Immature natural killer cell (primary cell): Measurements from ENCODE around the gene JAG1. TPM values are rescaled to one million over a fixed set of nuclear protein-coding genes. Genes with fewer than 3 reads are reported as not detected.
"Not testable (repeated sequence)": the region's sequence is repeated elsewhere in the genome, so short reads cannot be mapped to it uniquely, and the experiment has no call there.

Source experiments
- DNase-seq, 3 donors: peaks; one replicate each; pipeline ENCODE4 v3.0.0; 2022; ENCODE audit warnings: mixed read lengths in 1 of 3
- H3K27ac Mint-ChIP-seq, 6 donors: one replicate each; pipeline ENCODE4 v1.8.0; 2020; ENCODE audit warnings: mixed read lengths in 6 of 6, mild to moderate bottlenecking in 5 of 6, inconsistent platforms in 4 of 6, moderate library complexity in 3 of 6
- H3K27me3 Mint-ChIP-seq, 3 donors: one replicate each; pipeline ENCODE4 v1.8.0; 2020 to 2021; ENCODE audit warnings: low read depth in 3 of 3, mild to moderate bottlenecking in 3 of 3, mixed read lengths in 3 of 3, moderate library complexity in 3 of 3, inconsistent platforms in 1 of 3
- H3K36me3 Mint-ChIP-seq, 3 donors: one replicate each; pipeline ENCODE4 v1.8.0; 2020; ENCODE audit warnings: mixed read lengths in 3 of 3, inconsistent platforms in 2 of 3, mild to moderate bottlenecking in 2 of 3
- H3K4me1 Mint-ChIP-seq, 2 donors: one replicate each; pipeline ENCODE4 v1.8.0; 2020; ENCODE audit warnings: inconsistent platforms in 2 of 2, mild to moderate bottlenecking in 2 of 2, mixed read lengths in 2 of 2, moderate library complexity in 1 of 2
- H3K4me3 Mint-ChIP-seq, 5 donors: one replicate each; pipeline ENCODE4 v1.8.0; 2020; ENCODE audit warnings: mild to moderate bottlenecking in 5 of 5, mixed read lengths in 5 of 5, inconsistent platforms in 3 of 5, moderate library complexity in 3 of 5
- H3K9me3 Mint-ChIP-seq, 6 donors: one replicate each; pipeline ENCODE4 v1.8.0; 2020; ENCODE audit warnings: mild to moderate bottlenecking in 6 of 6, mixed read lengths in 6 of 6, inconsistent platforms in 4 of 6, moderate library complexity in 3 of 6
- polyA plus RNA-seq, 3 donors: library from polyadenylated mRNA; unstranded; fragments of 300-500 nt; fragmentation: Illumina TruSeq; gene quantifications; one replicate each; pipeline ENCODE4 v1.2.3, GENCODE V29; 2021

Gene JAG1
- polyA plus RNA-seq, 3 donors from 2014 or later = 0.45 to 1.3 TPM; not detected in 1

DNA sequence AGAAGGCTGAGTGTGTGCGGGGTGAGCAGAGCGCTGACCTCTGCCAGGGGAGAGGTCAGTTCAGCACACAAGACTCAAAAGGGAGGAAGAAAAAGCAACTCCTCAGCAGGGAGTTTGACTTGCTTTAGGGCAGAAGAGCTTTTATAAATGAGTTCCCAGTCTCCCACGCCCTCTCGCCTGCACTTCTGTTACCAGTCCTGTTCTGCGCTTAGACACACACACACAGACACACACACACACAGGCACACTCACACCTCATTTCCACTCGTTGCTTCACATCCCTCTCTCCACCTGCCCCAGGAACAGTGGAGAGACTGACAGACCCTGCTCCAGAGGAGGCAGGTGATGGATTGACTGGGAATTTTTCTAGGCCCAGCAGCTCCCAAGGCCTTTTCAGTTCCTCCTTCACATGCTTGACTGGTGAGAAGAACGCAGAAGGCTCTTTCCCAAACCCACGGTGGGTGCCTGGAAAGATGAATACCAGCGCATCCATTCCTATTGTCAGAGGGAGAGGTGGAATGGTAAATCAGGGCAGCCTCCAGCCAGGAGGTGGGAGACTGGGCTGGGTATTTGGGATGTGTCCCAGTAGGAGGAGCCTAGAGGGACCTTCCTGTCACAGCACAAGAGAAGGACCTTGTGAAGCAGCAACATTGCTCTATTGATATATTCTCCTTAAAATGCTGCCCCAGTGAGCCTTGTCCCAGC lies 43.7 kb downstream of the JAG1 start:
- Mint-ChIP-seq H3K9me3 (no peaks in the 10 kb centered on the region), H3K4me1 (no peaks in the 10 kb centered on the region), H3K36me3 (peaks cover 0 to 3% (median 0%) of the 10 kb centered on the region in 3 donors), H3K27me3 (peaks cover 0 to 1% (median 0%) of the 10 kb centered on the region in 3 donors), H3K4me3 (no peak overlapping the region), H3K27ac (no peak overlapping the region)
- no peak for DNase-seq

DNA sequence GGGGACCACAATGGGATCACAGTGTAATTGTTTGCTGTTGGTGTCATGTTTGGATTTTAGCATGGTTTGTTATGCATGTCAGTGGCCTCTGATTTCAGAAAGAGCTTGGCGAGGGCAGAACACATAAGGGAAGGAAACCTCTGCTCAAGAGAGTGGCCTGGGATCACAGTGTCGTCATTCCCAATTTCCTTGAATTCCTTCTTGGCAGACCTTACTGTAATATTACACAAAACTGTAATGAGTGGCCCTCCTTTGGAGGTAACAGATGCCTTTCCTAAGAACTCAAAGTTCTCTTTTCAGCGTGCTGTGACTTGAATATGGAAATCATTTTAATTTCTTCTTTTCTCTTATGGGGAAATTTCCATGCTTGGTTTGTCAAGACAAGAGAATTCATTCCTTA lies 46.9 kb downstream of the JAG1 start:
- no peaks in the 10 kb centered on the region for H3K9me3 Mint-ChIP-seq
- no peak overlapping the region for H3K27ac Mint-ChIP-seq

DNA sequence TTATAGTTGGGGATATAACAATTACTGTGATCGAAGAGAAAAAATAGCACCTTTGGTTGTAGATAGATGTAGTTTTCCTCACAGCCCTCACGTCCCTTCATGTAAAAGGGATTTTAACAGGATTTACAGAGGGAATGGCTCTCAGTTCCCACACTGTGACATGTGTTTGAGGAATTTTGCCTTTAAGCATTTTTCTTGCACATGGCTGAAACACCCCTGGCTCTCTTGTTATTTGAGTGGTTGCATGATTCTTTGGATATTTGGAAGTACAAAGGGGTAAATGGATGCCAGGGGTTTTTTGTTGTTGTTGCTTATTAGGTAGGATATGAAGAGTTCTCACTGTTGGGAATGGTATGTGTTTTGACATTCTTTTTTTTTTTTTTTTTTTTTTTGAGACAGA lies 48.2 kb downstream of the JAG1 start:
- Mint-ChIP-seq H3K36me3 (peaks cover 3 to 8% (median 3%) of the 10 kb centered on the region in 3 donors), H3K4me1 (no peaks in the 10 kb centered on the region), H3K4me3 (no peak overlapping the region), H3K27ac (no peak overlapping the region), H3K27me3 (peaks cover 0 to 2% (median 1%) of the 10 kb centered on the region in 3 donors), H3K9me3 (no peaks in the 10 kb centered on the region)
- DNase-seq = no peak

More for the DNA sequence above, 46.9 kb downstream of the JAG1 start:
- H3K36me3 Mint-ChIP-seq = peaks cover 3 to 5% (median 3%) of the 10 kb centered on the region in 3 donors
- no peaks in the 10 kb centered on the region for H3K4me1 Mint-ChIP-seq
- peaks cover 0 to 2% (median 1%) of the 10 kb centered on the region in 3 donors for H3K27me3 Mint-ChIP-seq
- no peak for DNase-seq
- no peak overlapping the region for H3K4me3 Mint-ChIP-seq

- H3K36me3 Mint-ChIP-seq = peaks cover 3 to 8% (median 3%) of the 10 kb centered on the region in 3 donors
- H3K27me3 Mint-ChIP-seq = peaks cover 0 to 2% (median 0%) of the 10 kb centered on the region in 3 donors
- no peak overlapping the region for H3K4me3 Mint-ChIP-seq
- H3K4me1 Mint-ChIP-seq = no peaks in the 10 kb centered on the region
- DNase-seq = no peak
- H3K9me3 Mint-ChIP-seq = no peaks in the 10 kb centered on the region
- no peak overlapping the region for H3K27ac Mint-ChIP-seq
Observed at GRCh38 chr20:10622657-10623418, 51.0 kb downstream of the JAG1 start.

- peaks cover 7 to 17% (median 7%) of the 10 kb centered on the region in 3 donors for H3K36me3 Mint-ChIP-seq
- no peak overlapping the region for H3K4me3 Mint-ChIP-seq
- H3K27ac Mint-ChIP-seq = no peak overlapping the region
- no peak for DNase-seq
- H3K4me1 Mint-ChIP-seq = no peaks in the 10 kb centered on the region
- no peaks in the 10 kb centered on the region for H3K9me3 Mint-ChIP-seq
- H3K27me3 Mint-ChIP-seq = peaks cover 0 to 3% (median 0%) of the 10 kb centered on the region in 3 donors
Observed at GRCh38 chr20:10621149-10621548, 52.6 kb downstream of the JAG1 start.

DNA sequence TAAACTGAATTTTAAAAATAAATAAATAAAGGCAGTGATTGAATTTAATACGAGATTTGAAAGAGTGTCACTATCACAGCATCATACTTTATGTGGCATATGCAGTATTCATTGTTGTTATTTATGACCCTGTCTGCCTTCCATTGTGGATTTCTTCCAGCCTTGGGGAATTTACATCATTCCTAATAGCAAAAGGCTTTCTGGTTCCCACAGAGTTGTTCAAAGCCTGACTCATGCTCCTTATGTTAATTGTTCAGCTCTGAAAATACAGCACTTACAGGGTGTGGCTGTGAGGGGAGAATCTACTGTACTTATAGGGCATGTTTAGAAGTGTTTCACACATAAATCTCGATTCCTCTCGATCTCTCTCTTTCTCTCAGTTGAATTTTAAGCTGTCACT lies 54.4 kb downstream of the JAG1 start:
- Mint-ChIP-seq H3K27ac (no peak overlapping the region), H3K4me1 (no peaks in the 10 kb centered on the region), H3K27me3 (peaks cover 0 to 2% (median 0%) of the 10 kb centered on the region in 3 donors), H3K36me3 (peaks cover 9 to 28% (median 12%) of the 10 kb centered on the region in 3 donors), H3K4me3 (no peak overlapping the region), H3K9me3 (no peaks in the 10 kb centered on the region)
- no peak for DNase-seq

DNA sequence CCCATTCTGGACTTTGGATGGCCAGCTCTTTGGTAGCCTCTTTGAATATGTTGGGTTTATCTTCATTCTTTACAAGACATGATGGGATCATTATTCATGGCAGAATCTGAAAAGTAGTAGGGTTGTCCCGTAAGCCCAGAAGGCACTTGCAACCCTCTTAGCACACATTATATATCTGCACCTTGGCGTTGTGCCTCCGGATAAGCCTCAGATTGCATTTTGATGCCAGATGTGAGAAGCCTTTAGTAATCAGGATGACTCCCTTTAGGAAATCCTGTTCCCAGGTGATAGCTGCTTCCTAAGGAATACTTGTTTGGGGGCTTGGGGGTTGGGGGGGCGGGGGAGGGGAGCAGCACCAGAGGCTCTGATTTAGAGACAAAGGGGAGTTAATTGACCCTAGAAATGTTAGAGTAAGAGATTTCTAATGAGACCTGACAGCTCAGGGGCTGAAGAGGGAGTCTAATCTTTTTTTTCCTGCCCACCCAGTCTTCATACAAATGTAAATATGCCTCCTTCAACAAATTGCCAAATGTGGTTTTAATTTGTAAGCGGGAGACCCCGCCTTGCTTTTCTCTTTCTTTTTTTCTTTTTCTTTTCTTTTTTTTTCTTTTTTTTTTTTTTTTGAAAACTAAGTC lies 55.1 kb downstream of the JAG1 start:
- Mint-ChIP-seq H3K4me1 (no peaks in the 10 kb centered on the region), H3K9me3 (no peaks in the 10 kb centered on the region), H3K27ac (no peak overlapping the region), H3K27me3 (peaks cover 0 to 2% (median 0%) of the 10 kb centered on the region in 3 donors), H3K4me3 (no peak overlapping the region), H3K36me3 (peaks cover 9 to 30% (median 13%) of the 10 kb centered on the region in 3 donors)
- DNase-seq = no peak

GRCh38 chr20:10617549-10618133 lies 56.2 kb downstream of the JAG1 start:
- H3K36me3 Mint-ChIP-seq = peaks cover 9 to 41% (median 20%) of the 10 kb centered on the region in 3 donors
- not testable (repeated sequence) for H3K27ac Mint-ChIP-seq, H3K9me3 Mint-ChIP-seq, H3K4me1 Mint-ChIP-seq, H3K27me3 Mint-ChIP-seq, DNase-seq, H3K4me3 Mint-ChIP-seq

- peak overlapping the region in 1 of 6 donors; percentile 13 for H3K27ac Mint-ChIP-seq
- H3K27me3 Mint-ChIP-seq = peaks cover 2% of the 10 kb centered on the region in 3 donors
- no peak for DNase-seq
- no peak overlapping the region for H3K4me3 Mint-ChIP-seq
- H3K36me3 Mint-ChIP-seq = peaks cover 9 to 38% (median 20%) of the 10 kb centered on the region in 3 donors
- no peaks in the 10 kb centered on the region for H3K9me3 Mint-ChIP-seq
- no peaks in the 10 kb centered on the region for H3K4me1 Mint-ChIP-seq
Observed at GRCh38 chr20:10616212-10616611, 57.6 kb downstream of the JAG1 start.

DNA sequence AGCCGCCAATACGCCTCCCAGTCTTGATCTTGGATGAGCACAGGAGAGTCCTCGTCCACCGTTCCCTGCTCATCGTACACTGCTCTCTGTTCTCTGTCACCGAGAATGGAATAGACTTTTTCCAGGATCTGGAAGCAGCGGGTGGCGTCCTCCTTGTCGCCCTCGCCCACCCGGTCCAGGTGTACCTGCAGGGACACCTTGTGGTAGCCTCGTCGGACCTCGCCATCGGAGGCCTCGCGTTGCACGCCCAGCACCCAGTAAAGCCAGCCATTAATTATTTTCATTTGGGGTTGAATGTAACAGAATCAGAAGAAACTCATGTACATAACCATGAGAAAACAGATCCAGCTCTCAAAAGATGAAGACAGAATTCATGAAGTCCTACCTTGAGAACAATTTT lies 59.9 kb downstream of the JAG1 start:
- Mint-ChIP-seq H3K27ac (no peak overlapping the region), H3K4me1 (peaks cover 6 to 8% of the 10 kb centered on the region in 2 donors), H3K27me3 (peaks cover 2% of the 10 kb centered on the region in 3 donors), H3K4me3 (no peak overlapping the region), H3K36me3 (peaks cover 9 to 38% (median 20%) of the 10 kb centered on the region in 3 donors), H3K9me3 (no peaks in the 10 kb centered on the region)
- no peak for DNase-seq

- Mint-ChIP-seq H3K36me3 (peaks cover 9 to 38% (median 20%) of the 10 kb centered on the region in 3 donors), H3K4me1 (peaks cover 10 to 13% of the 10 kb centered on the region in 2 donors)
- H3K27me3 Mint-ChIP-seq, H3K27ac Mint-ChIP-seq, H3K4me3 Mint-ChIP-seq, H3K9me3 Mint-ChIP-seq, DNase-seq: not testable (repeated sequence)
Observed at GRCh38 chr20:10613426-10613825, 60.4 kb downstream of the JAG1 start.

DNA sequence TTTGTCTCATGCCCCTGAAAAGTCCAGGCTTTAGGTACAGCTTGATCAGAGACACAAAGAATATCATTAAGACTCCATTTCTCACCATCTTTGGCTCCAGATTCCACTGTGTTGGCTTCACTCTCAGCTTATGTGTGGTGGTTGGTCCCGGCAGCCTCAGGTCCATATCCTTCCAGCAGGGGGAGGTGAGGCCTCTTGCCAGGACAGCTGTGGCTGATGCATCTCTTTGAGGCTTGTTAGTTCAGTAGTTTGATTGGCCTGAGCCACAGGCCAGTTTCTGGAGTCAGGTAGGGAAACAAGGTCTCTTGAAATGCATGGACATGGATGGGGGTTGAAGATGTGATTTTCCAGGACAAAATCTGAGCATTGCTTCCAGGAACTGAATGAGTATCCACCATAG lies 62.4 kb downstream of the JAG1 start:
- no peak for DNase-seq
- H3K4me3 Mint-ChIP-seq = no peak overlapping the region
- no peaks in the 10 kb centered on the region for H3K9me3 Mint-ChIP-seq
- no peak overlapping the region for H3K27ac Mint-ChIP-seq
- peaks cover 21 to 22% of the 10 kb centered on the region in 2 donors for H3K4me1 Mint-ChIP-seq
- H3K36me3 Mint-ChIP-seq = peaks cover 5 to 35% (median 20%) of the 10 kb centered on the region in 3 donors
- peaks cover 2 to 4% (median 2%) of the 10 kb centered on the region in 3 donors for H3K27me3 Mint-ChIP-seq

DNA sequence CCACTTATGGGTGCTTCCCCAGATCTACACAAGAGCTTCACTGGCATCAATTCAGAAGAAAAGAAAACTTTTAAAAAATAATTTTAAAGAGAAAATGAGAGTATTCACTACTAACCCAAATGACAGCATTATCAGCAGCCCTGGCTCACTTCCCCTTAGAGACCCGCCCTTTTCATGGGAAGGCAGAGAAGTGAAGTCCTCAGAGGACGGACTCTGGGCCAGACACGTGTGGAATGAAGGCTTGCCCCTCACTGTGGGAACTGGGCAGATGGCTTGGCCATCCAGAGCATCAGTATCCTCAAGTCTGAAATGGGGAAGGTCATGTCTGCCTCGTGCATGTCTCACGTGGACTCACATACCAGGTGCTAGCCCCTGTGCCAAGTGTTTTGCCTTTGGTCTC lies 63.5 kb downstream of the JAG1 start:
- H3K27ac Mint-ChIP-seq = peak overlapping the region in 1 of 6 donors; percentile 36
- H3K9me3 Mint-ChIP-seq = no peaks in the 10 kb centered on the region
- DNase-seq = no peak
- no peak overlapping the region for H3K4me3 Mint-ChIP-seq
- H3K36me3 Mint-ChIP-seq = peaks cover 2 to 34% (median 21%) of the 10 kb centered on the region in 3 donors
- peaks cover 26 to 31% of the 10 kb centered on the region in 2 donors for H3K4me1 Mint-ChIP-seq
- H3K27me3 Mint-ChIP-seq = peaks cover 0 to 4% (median 2%) of the 10 kb centered on the region in 3 donors
